ENCODE results near the gene CTNNA3. TPM values are rescaled to one million over a fixed set of nuclear protein-coding genes. Genes with fewer than 3 reads are reported as not detected.

CTNNA3 gene
- total RNA-seq, 1 donor from 2014 or later: 0.30 TPM

DNA sequence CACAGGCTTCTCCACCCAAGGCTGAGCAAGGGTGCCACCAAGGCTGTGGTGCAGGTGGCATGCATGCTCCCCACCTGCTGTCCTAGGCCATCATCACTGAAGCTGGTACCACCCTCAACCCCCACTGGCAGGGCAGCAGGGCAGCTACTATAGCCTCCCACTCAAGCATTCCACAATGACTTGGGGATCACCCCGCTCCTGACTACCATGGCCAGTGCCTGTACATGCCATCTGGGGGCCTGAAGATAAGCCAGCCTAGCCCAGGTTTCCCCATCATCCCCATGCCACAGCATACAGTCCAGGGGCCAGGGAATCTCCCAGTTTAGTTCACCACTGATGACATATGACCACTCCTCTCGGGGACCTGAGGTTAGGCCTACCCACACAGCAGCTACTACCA is 1281.1 kb downstream of the CTNNA3 start:
- TF ChIP-seq, protein P1, sequence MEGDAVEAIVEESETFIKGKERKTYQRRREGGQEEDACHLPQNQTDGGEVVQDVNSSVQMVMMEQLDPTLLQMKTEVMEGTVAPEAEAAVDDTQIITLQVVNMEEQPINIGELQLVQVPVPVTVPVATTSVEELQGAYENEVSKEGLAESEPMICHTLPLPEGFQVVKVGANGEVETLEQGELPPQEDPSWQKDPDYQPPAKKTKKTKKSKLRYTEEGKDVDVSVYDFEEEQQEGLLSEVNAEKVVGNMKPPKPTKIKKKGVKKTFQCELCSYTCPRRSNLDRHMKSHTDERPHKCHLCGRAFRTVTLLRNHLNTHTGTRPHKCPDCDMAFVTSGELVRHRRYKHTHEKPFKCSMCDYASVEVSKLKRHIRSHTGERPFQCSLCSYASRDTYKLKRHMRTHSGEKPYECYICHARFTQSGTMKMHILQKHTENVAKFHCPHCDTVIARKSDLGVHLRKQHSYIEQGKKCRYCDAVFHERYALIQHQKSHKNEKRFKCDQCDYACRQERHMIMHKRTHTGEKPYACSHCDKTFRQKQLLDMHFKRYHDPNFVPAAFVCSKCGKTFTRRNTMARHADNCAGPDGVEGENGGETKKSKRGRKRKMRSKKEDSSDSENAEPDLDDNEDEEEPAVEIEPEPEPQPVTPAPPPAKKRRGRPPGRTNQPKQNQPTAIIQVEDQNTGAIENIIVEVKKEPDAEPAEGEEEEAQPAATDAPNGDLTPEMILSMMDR (IDR thresholded peaks at IDR 0.05): no peak
- Mint-ChIP-seq H3K9me3 (ENCODE audit: unreplicated experiment) (peaks cover 25% of the 10 kb centered on the region), H3K27me3 (ENCODE audit: unreplicated experiment) (no peaks in the 10 kb centered on the region), H3K27ac (ENCODE audit: unreplicated experiment) (no peak overlapping the region), H3K36me3 (ENCODE audit: unreplicated experiment) (no peaks in the 10 kb centered on the region), H3K4me3 (ENCODE audit: unreplicated experiment) (no peak overlapping the region), H3K4me1 (ENCODE audit: unreplicated experiment) (no peaks in the 10 kb centered on the region)
- DNase-seq (ENCODE audit: extremely low spot score, unreplicated experiment): no peak

- Mint-ChIP-seq H3K36me3 (ENCODE audit: unreplicated experiment) (no peaks in the 10 kb centered on the region), H3K4me3 (ENCODE audit: unreplicated experiment) (no peak overlapping the region), H3K4me1 (ENCODE audit: unreplicated experiment) (no peaks in the 10 kb centered on the region), H3K27me3 (ENCODE audit: unreplicated experiment) (no peaks in the 10 kb centered on the region), H3K9me3 (ENCODE audit: unreplicated experiment) (no peaks in the 10 kb centered on the region), H3K27ac (ENCODE audit: unreplicated experiment) (no peak overlapping the region)
- DNase-seq (ENCODE audit: extremely low spot score, unreplicated experiment): no peak
- TF ChIP-seq, protein P1 (IDR thresholded peaks at IDR 0.05): no peak
Measured at GRCh38 chr10:66405566-66405965, 1290.4 kb downstream of the CTNNA3 start.

DNA sequence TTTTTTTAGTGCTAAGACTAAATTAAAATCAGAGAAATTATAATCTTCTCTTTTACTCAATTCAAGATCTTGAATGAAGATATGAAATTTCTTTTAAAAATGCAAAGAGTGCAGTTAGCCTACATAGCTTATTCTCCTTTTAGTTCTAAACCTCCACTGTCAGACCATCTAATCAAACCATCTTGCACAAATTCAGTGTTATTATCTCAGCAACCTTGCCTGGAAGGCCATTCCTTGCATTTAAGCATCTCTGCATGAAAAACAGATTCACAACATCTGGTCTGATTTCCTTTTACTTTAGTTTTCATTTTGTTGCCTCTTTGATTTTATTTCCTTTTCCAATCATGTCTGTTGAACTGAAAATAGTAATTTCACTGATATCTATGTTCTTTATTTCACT is 1297.3 kb downstream of the CTNNA3 start:
- no peaks in the 10 kb centered on the region for H3K36me3 Mint-ChIP-seq (ENCODE audit: unreplicated experiment)
- DNase-seq (ENCODE audit: extremely low spot score, unreplicated experiment): no peak
- H3K9me3 Mint-ChIP-seq (ENCODE audit: unreplicated experiment): no peaks in the 10 kb centered on the region
- H3K4me3 Mint-ChIP-seq (ENCODE audit: unreplicated experiment): no peak overlapping the region
- TF ChIP-seq, protein P1 (IDR thresholded peaks at IDR 0.05): no peak
- peaks cover 12% of the 10 kb centered on the region for H3K4me1 Mint-ChIP-seq (ENCODE audit: unreplicated experiment)
- H3K27me3 Mint-ChIP-seq (ENCODE audit: unreplicated experiment): peaks cover 3% of the 10 kb centered on the region
- H3K27ac Mint-ChIP-seq (ENCODE audit: unreplicated experiment): no peak overlapping the region

GRCh38 chr10:66394342-66395063 is 1301.5 kb downstream of the CTNNA3 start:
- no peaks in the 10 kb centered on the region for H3K36me3 Mint-ChIP-seq (ENCODE audit: unreplicated experiment)
- H3K4me1 Mint-ChIP-seq (ENCODE audit: unreplicated experiment): peaks cover 12% of the 10 kb centered on the region
- no peak overlapping the region for H3K27ac Mint-ChIP-seq (ENCODE audit: unreplicated experiment)
- no peak overlapping the region for H3K4me3 Mint-ChIP-seq (ENCODE audit: unreplicated experiment)
- no peak for DNase-seq (ENCODE audit: extremely low spot score, unreplicated experiment)
- H3K9me3 Mint-ChIP-seq (ENCODE audit: unreplicated experiment): no peaks in the 10 kb centered on the region
- TF ChIP-seq, protein P1 (IDR thresholded peaks at IDR 0.05): no peak
- H3K27me3 Mint-ChIP-seq (ENCODE audit: unreplicated experiment): peaks cover 17% of the 10 kb centered on the region

DNA sequence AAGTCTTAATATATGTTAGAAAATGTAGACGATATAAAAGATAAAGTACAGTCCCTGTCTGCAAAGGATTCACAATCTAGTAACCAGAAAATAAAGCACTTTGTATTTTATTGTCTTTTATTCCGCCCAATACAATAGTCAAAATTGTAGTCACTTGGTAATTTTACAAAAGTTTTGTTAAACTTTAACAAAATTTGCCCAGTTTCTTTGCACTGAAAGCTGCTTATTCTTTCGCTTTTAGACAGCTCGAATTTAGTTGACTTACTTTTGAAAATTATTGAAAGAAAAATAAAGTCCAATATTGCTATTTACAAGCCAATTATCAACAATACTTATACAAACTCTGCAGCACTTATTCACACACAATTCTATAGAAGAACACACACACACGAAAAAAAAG is 1305.1 kb downstream of the CTNNA3 start:
- Mint-ChIP-seq H3K27ac (ENCODE audit: unreplicated experiment) (no peak overlapping the region), H3K36me3 (ENCODE audit: unreplicated experiment) (no peaks in the 10 kb centered on the region), H3K4me1 (ENCODE audit: unreplicated experiment) (peaks cover 2% of the 10 kb centered on the region), H3K9me3 (ENCODE audit: unreplicated experiment) (no peaks in the 10 kb centered on the region), H3K27me3 (ENCODE audit: unreplicated experiment) (peaks cover 23% of the 10 kb centered on the region), H3K4me3 (ENCODE audit: unreplicated experiment) (no peak overlapping the region)
- TF ChIP-seq, protein P1 (IDR thresholded peaks at IDR 0.05): no peak
- DNase-seq (ENCODE audit: extremely low spot score, unreplicated experiment): no peak
